ENCODE data around the gene PLEKHF1. TPM values are rescaled to one million over a fixed set of nuclear protein-coding genes. Genes with fewer than 3 reads are reported as not detected.

The PLEKHF1 gene
- 0.96 TPM for total RNA-seq (ENCODE audit: unreplicated experiment)
- long read RNA-seq, partial matches to known transcripts, result 0 of 3 reads
- long read RNA-seq, other reads (novel, unspliced or antisense), result 0 of 3 reads

GRCh38 chr19:29665215-29665825, at the start of gene PLEKHF1:
Gene PLEKHF1, plus strand, starts transcription at chr19:29665461. Its CDS starts 8,379 bp downstream, at chr19:29673840.
- Mint-ChIP-seq H3K9me3 (ENCODE audit: unreplicated experiment) (no peaks in the 10 kb centered on the region), H3K36me3 (ENCODE audit: unreplicated experiment) (no peaks in the 10 kb centered on the region), H3K27ac (ENCODE audit: unreplicated experiment) (no peak within 1 kb of the TSS), H3K4me3 (ENCODE audit: unreplicated experiment) (peak within 1 kb of the TSS; percentile 74), H3K4me1 (ENCODE audit: low read depth, unreplicated experiment) (no peaks in the 10 kb centered on the region), H3K27me3 (ENCODE audit: unreplicated experiment) (peaks cover 11% of the 10 kb centered on the region)
- DNase-seq, result peak; percentile 94
- TF ChIP-seq CTCF (IDR thresholded peaks at IDR 0.05; ENCODE audit: partially characterized antibody, unreplicated experiment), result no peak

- no peak overlapping the region for H3K4me3 Mint-ChIP-seq (ENCODE audit: unreplicated experiment)
- H3K4me1 Mint-ChIP-seq (ENCODE audit: low read depth, unreplicated experiment), result no peaks in the 10 kb centered on the region
- H3K27ac Mint-ChIP-seq (ENCODE audit: unreplicated experiment), result no peak overlapping the region
- peaks cover 3% of the 10 kb centered on the region for H3K27me3 Mint-ChIP-seq (ENCODE audit: unreplicated experiment)
- H3K36me3 Mint-ChIP-seq (ENCODE audit: unreplicated experiment), result peaks cover 9% of the 10 kb centered on the region
- TF ChIP-seq CTCF (IDR thresholded peaks at IDR 0.05; ENCODE audit: partially characterized antibody, unreplicated experiment), result no peak
- no peak for DNase-seq
- no peaks in the 10 kb centered on the region for H3K9me3 Mint-ChIP-seq (ENCODE audit: unreplicated experiment)
Measured at GRCh38 chr19:29615891-29616425, 49.3 kb upstream of the PLEKHF1 start.

GRCh38 chr19:29616541-29616940, 48.7 kb upstream of the PLEKHF1 start:
- Mint-ChIP-seq H3K27ac (ENCODE audit: unreplicated experiment) (no peak overlapping the region), H3K27me3 (ENCODE audit: unreplicated experiment) (peaks cover 3% of the 10 kb centered on the region), H3K4me1 (ENCODE audit: low read depth, unreplicated experiment) (no peaks in the 10 kb centered on the region), H3K4me3 (ENCODE audit: unreplicated experiment) (no peak overlapping the region), H3K9me3 (ENCODE audit: unreplicated experiment) (no peaks in the 10 kb centered on the region), H3K36me3 (ENCODE audit: unreplicated experiment) (peaks cover 9% of the 10 kb centered on the region)
- no peak for DNase-seq
- no peak for TF ChIP-seq CTCF (IDR thresholded peaks at IDR 0.05; ENCODE audit: partially characterized antibody, unreplicated experiment)

- Mint-ChIP-seq H3K4me1 (ENCODE audit: low read depth, unreplicated experiment) (no peaks in the 10 kb centered on the region), H3K36me3 (ENCODE audit: unreplicated experiment) (peaks cover 6% of the 10 kb centered on the region), H3K4me3 (ENCODE audit: unreplicated experiment) (no peak overlapping the region), H3K27me3 (ENCODE audit: unreplicated experiment) (peaks cover 5% of the 10 kb centered on the region), H3K27ac (ENCODE audit: unreplicated experiment) (no peak overlapping the region), H3K9me3 (ENCODE audit: unreplicated experiment) (no peaks in the 10 kb centered on the region)
- no peak for TF ChIP-seq CTCF (IDR thresholded peaks at IDR 0.05; ENCODE audit: partially characterized antibody, unreplicated experiment)
- DNase-seq, result no peak
Measured at GRCh38 chr19:29617366-29618266, 47.6 kb upstream of the PLEKHF1 start.
